AG09309 (cell line): ENCODE results near the gene SLC31A2.

Source experiments
- DNase-seq: peaks from one replicate; pipeline ENCODE4 v3.0.0-alpha.2; 2010; ENCODE audit warnings: low read depth
- H3K4me3 ChIP-seq: 2 replicates; pipeline ENCODE4 v1.5.1; 2011; ENCODE audit warnings: mild to moderate bottlenecking, low read depth, low read length, moderate library complexity; ENCODE audit not compliant: control insufficient read depth
- CTCF ChIP-seq: IDR thresholded peaks from 2 replicates; pipeline ENCODE4 v1.5.1; 2011; ENCODE audit warnings: mild to moderate bottlenecking, low read depth, low read length, inconsistent platforms; ENCODE audit not compliant: insufficient read depth, control insufficient read depth; ENCODE audit errors: missing control alignments

The SLC31A2 gene

GRCh38 chr9:113210815-113211214 lies 60.0 kb downstream of the SLC31A2 start:
- H3K4me3 ChIP-seq: no peak overlapping the region
- no peak for DNase-seq
- no peak for TF ChIP-seq CTCF
